ENCODE results near the gene MANBA.

- no peak for TF ChIP-seq POLR2A (IDR thresholded peaks at IDR 0.05; ENCODE audit: low read length)
- TF ChIP-seq MAZ (IDR thresholded peaks at IDR 0.05; ENCODE audit: borderline replicate concordance, low read depth, low read length) = no peak
- no peak for TF ChIP-seq NR3C1 (IDR thresholded peaks at IDR 0.05)
- TF ChIP-seq CTCF (IDR thresholded peaks at IDR 0.05) = peak; percentile 78
Observed at GRCh38 chr4:102620697-102621497, 139.9 kb downstream of the MANBA start.

Measured in A549 (cell line).